ENCODE measurements around the gene MIOX.

MIOX gene

DNA sequence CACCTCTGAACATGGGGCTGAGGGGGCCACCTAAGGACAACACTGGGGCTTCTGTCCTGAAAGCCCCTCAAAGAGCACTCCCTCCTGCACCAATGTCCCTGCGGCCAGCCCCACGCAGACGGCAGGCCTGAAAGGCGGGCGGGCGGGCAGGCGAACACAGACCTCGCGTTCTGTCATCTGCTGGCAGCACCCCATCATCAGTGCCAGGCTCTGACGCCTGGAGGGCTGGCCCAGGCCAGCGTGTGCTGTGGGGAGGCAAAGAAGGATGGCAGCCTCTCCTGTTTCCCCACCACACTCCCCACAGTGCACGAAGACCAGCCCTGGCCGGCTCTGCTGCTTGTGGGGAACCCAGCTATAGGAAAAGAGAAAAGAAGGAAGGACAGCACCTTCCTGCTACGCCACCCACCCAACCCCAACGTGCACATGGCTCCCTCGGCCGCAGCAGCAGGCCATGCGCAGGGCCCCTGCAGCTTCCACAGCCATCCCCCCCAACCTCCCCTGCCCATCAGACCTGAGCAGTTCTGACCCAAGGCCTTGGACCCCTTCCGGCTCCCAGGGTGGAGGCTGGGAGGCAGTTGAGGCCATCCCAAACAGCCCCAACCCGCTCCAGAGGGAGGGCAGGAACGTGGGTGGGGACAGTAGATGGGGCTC lies 15.3 kb upstream of the MIOX start:
- TF ChIP-seq, protein P1, sequence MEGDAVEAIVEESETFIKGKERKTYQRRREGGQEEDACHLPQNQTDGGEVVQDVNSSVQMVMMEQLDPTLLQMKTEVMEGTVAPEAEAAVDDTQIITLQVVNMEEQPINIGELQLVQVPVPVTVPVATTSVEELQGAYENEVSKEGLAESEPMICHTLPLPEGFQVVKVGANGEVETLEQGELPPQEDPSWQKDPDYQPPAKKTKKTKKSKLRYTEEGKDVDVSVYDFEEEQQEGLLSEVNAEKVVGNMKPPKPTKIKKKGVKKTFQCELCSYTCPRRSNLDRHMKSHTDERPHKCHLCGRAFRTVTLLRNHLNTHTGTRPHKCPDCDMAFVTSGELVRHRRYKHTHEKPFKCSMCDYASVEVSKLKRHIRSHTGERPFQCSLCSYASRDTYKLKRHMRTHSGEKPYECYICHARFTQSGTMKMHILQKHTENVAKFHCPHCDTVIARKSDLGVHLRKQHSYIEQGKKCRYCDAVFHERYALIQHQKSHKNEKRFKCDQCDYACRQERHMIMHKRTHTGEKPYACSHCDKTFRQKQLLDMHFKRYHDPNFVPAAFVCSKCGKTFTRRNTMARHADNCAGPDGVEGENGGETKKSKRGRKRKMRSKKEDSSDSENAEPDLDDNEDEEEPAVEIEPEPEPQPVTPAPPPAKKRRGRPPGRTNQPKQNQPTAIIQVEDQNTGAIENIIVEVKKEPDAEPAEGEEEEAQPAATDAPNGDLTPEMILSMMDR (IDR thresholded peaks at IDR 0.05), result no peak
- Histone ChIP-seq H3K36me3 (ENCODE audit: control insufficient read depth, insufficient read depth, low read length) (no peaks in the 10 kb centered on the region), H3K9me3 (ENCODE audit: control insufficient read depth, low read length) (no peaks in the 10 kb centered on the region), H3K4me3 (ENCODE audit: low read depth, low read length) (no peak overlapping the region), H2AFZ (no peak overlapping the region), H3K79me2 (peaks cover 40% of the 10 kb centered on the region), H3K9ac (no peak overlapping the region), H3K4me2 (ENCODE audit: low read length) (no peak overlapping the region), H3K27me3 (ENCODE audit: control insufficient read depth, insufficient read depth, low read length) (no peaks in the 10 kb centered on the region), H3K4me1 (peaks cover 10% of the 10 kb centered on the region), H3K27ac (no peak overlapping the region)

DNA sequence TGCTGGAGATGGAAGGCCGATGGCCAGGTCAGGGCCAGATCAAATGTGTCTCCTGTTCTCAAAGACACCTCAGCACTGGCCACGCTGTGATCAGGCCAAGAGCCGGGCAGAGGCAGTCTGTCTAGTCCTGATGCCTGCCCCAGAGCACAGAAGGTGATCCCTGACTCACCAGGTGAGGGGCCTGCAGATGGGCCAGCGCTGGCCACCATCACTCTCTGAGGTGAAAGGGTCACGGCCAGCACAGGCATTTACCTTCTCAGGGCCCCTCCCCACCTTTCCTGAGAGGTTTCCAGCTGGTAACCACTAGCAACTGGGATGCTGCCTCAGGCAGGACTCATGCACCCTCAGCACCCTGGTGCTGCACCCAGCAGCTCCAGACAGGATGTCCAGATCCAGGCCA lies 14.7 kb upstream of the MIOX start:
- H2AFZ ChIP-seq, result no peak overlapping the region
- H3K4me3 ChIP-seq (ENCODE audit: low read depth, low read length), result no peak overlapping the region
- H3K9ac ChIP-seq, result no peak overlapping the region
- TF ChIP-seq, protein P1 (IDR thresholded peaks at IDR 0.05), result no peak
- no peak overlapping the region for H3K27ac ChIP-seq
- H3K4me2 ChIP-seq (ENCODE audit: low read length), result no peak overlapping the region
- no peaks in the 10 kb centered on the region for H3K36me3 ChIP-seq (ENCODE audit: control insufficient read depth, insufficient read depth, low read length)
- no peaks in the 10 kb centered on the region for H3K9me3 ChIP-seq (ENCODE audit: control insufficient read depth, low read length)
- peaks cover 10% of the 10 kb centered on the region for H3K4me1 ChIP-seq
- H3K27me3 ChIP-seq (ENCODE audit: control insufficient read depth, insufficient read depth, low read length), result no peaks in the 10 kb centered on the region
- peaks cover 40% of the 10 kb centered on the region for H3K79me2 ChIP-seq

DNA sequence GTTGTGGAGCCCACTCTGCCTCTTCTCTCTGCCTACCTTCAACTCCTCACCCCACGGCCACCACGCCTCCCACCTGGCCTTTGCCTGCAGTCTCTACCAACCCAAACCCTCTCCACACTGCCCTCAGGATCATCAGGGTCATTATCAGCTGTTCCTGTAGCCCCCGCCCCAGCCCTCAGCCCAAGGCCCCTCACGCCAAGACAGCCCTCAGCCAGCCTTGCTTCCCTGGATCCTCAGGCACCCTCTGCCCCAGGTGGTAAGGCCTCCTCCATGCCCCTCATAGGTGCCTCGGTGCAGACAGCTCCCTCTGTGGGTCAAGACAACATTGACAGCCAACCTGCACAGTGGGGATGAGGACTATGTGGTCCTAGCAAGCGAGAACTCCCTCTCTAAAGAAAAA lies 13.6 kb upstream of the MIOX start:
- Histone ChIP-seq H2AFZ (no peak overlapping the region), H3K27ac (no peak overlapping the region), H3K4me1 (peaks cover 10% of the 10 kb centered on the region), H3K79me2 (peaks cover 40% of the 10 kb centered on the region), H3K4me2 (ENCODE audit: low read length) (peak overlapping the region; percentile 98), H3K27me3 (ENCODE audit: control insufficient read depth, insufficient read depth, low read length) (no peaks in the 10 kb centered on the region), H3K36me3 (ENCODE audit: control insufficient read depth, insufficient read depth, low read length) (no peaks in the 10 kb centered on the region), H3K4me3 (ENCODE audit: low read depth, low read length) (no peak overlapping the region), H3K9ac (no peak overlapping the region), H3K9me3 (ENCODE audit: control insufficient read depth, low read length) (no peaks in the 10 kb centered on the region)
- TF ChIP-seq, protein P1 (IDR thresholded peaks at IDR 0.05), result no peak

DNA sequence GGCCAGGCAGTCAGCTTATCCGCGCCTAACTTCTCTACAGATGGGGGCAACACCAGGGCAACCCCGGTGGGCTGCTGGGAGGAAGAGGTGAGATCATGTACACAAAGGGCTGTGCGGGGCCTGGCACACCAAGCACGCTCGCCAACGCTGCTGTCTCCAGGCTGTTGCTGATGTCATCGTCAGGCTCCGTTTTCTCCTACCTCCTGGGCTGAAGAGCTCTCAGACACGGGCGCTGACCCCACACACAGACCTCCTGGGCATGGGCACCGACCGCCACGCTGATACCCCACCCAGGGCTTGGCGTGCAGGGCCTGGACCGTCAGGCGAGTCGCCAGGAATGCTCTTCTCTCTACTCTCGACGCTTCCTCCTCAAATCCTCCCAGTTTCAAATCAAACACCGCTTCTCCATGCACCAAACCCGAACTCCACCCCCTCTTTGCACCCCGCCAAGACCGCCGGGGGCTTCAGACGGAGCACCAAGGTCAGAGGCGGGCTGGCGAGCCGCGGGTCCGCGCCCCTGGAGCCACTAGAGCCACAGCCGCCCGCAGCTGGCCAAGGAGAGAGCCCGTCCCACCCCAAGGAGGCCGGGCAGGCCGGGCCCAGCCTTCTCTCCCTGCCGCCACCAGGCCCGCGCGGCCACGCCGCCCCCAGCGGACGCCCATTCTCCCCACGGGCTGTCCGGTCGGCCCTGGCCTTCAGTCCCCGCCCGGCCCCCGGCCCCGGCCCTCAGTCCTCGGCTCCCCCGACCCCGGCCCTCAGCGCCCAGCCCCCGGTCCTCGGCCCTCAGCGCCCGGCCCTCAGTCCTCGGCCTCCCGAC lies 12.6 kb upstream of the MIOX start:
- Histone ChIP-seq H3K79me2 (peaks cover 40% of the 10 kb centered on the region), H3K4me1 (peaks cover 10% of the 10 kb centered on the region), H3K27ac (no peak overlapping the region)

More for the DNA sequence above, 12.6 kb upstream of the MIOX start:
- no peaks in the 10 kb centered on the region for H3K36me3 ChIP-seq (ENCODE audit: control insufficient read depth, insufficient read depth, low read length)
- H3K9ac ChIP-seq, result peak overlapping the region; percentile 21
- TF ChIP-seq, protein P1 (IDR thresholded peaks at IDR 0.05), result no peak
- peak overlapping the region; percentile 70 for H3K4me3 ChIP-seq (ENCODE audit: low read depth, low read length)
- no peaks in the 10 kb centered on the region for H3K9me3 ChIP-seq (ENCODE audit: control insufficient read depth, low read length)
- no peak overlapping the region for H2AFZ ChIP-seq
- H3K27me3 ChIP-seq (ENCODE audit: control insufficient read depth, insufficient read depth, low read length), result no peaks in the 10 kb centered on the region
- H3K4me2 ChIP-seq (ENCODE audit: low read length), result peak overlapping the region; percentile 98

All from parathyroid adenoma (tissue), 2 donors.